K562 (cell line): ENCODE measurements around the gene BCL7B. TPM values are rescaled to one million over a fixed set of nuclear protein-coding genes. Genes with fewer than 3 reads are reported as not detected.

Source experiments
- ADNP ChIP-seq: fragments of 200-800 bp; sonication (Bioruptor generic); IDR thresholded peaks from 2 replicates; pipeline ENCODE4 v1.6.1; 2016; ENCODE audit warnings: missing genetic modification characterization, missing compliant biosample characterization
- ATF7 ChIP-seq: fragments of 450-650 bp; IDR thresholded peaks from 2 replicates; pipeline ENCODE4 v1.7.1; 2014; ENCODE audit warnings: mild to moderate bottlenecking, moderate library complexity
- CGGBP1 ChIP-seq: fragments of 250-450 bp; sonication (Bioruptor Pico); IDR thresholded peaks from 2 replicates; pipeline ENCODE4 v1.9.0; 2021; ENCODE audit warnings: mild to moderate bottlenecking
- FOXP4 ChIP-seq: sonication (generic); formaldehyde crosslinking; IDR thresholded peaks from 2 replicates; pipeline ENCODE4 v1.8.0; 2022; ENCODE audit warnings: mild to moderate bottlenecking, missing genetic modification reagents, borderline replicate concordance
- GMEB1 ChIP-seq: fragments of 250-450 bp; sonication (Bioruptor Pico); IDR thresholded peaks from 2 replicates; pipeline ENCODE4 v1.4.0; 2020; ENCODE audit warnings: mild to moderate bottlenecking
- JUN ChIP-seq, 2 experiments: sonication (generic) in 1 of 2; formaldehyde crosslinking in 1 of 2; IDR thresholded peaks; 2 replicates each; pipeline versions ENCODE4 v1.6.1 to v1.8.0; 2012 to 2022; ENCODE audit warnings: borderline replicate concordance in 2 of 2, mild to moderate bottlenecking in 2 of 2, improper control_type of control experiment in 1 of 2, low read depth in 1 of 2, low read length in 1 of 2, missing genetic modification reagents in 1 of 2
- MEIS2 ChIP-seq: fragments of 450-650 bp; IDR thresholded peaks from 2 replicates; pipeline ENCODE4 v1.6.1; 2014; ENCODE audit warnings: mild to moderate bottlenecking; ENCODE audit not compliant: partially characterized antibody
- MXI1 ChIP-seq: IDR thresholded peaks from 2 replicates; pipeline ENCODE4 v1.6.1; 2011; ENCODE audit warnings: low read depth, mild to moderate bottlenecking, improper control_type of control experiment, low read length
- MYC ChIP-seq, 2 experiments: fragments of 250-450 bp in 1 of 2; sonication (Bioruptor Pico) in 1 of 2; IDR thresholded peaks; 2 replicates each; pipeline versions ENCODE4 v1.5.1 to v1.6.1; 2012 to 2021; ENCODE audit warnings: low read depth in 2 of 2, borderline replicate concordance in 1 of 2, improper control_type of control experiment in 1 of 2, low read length in 1 of 2, mild to moderate bottlenecking in 1 of 2, moderate library complexity in 1 of 2
- NR2F6 ChIP-seq: fragments of 450-650 bp; formaldehyde crosslinking; IDR thresholded peaks from 2 replicates; pipeline ENCODE4 v1.4.0; 2020; ENCODE audit warnings: mild to moderate bottlenecking
- TCF7 ChIP-seq: sonication (generic); IDR thresholded peaks from 2 replicates; pipeline ENCODE4 v1.6.1; 2016; ENCODE audit warnings: antibody characterized with exemption, borderline replicate concordance
- ZBED1 ChIP-seq: IDR thresholded peaks from 2 replicates; pipeline ENCODE4 v1.6.1; 2014
- ZFPM2 ChIP-seq: fragments of 250-450 bp; sonication (Bioruptor Pico); IDR thresholded peaks from 2 replicates; pipeline ENCODE4 v1.5.1; 2022; ENCODE audit warnings: mild to moderate bottlenecking
- ZNF740 ChIP-seq, 3 experiments: fragments of 200-800 bp in 1 of 3; sonication (Bioruptor generic) in 1 of 3; sonication (generic) in 1 of 3; formaldehyde crosslinking in 1 of 3; IDR thresholded peaks; 2 replicates each; pipeline versions ENCODE4 v1.6.1 to v1.8.0; 2016 to 2022; ENCODE audit warnings: mild to moderate bottlenecking in 2 of 3, missing compliant biosample characterization in 2 of 3, missing genetic modification characterization in 2 of 3, missing genetic modification reagents in 1 of 3
- polyA plus RNA-seq, 8 experiments: library from polyadenylated mRNA; depleted of rRNA in 4 of 8; stranded (reverse) in 5 of 8; unstranded in 3 of 8; fragments of >200 nt; fragmentation: Nextera tagmentation in 2 of 8; fragmentation: Illumina TruSeq in 1 of 8; extraction: Ambion mirVana in 2 of 8; extraction: Trizol in 1 of 8; gene quantifications; 2 replicates each; pipeline versions ENCODE4 v1.2.1 to v1.2.3, GENCODE V29; 2011 to 2014; ENCODE audit warnings: inconsistent platforms in 1 of 8, missing spikeins in 1 of 8
- total RNA-seq, 7 experiments: library from RNA; depleted of rRNA in 6 of 7; stranded (reverse); fragments of >200 nt in 6 of 7; fragmentation: Illumina TruSeq in 2 of 7; extraction: Trizol in 2 of 7; gene quantifications; 2 replicates each; pipeline versions ENCODE4 v1.2.1 to v1.2.3, GENCODE V29; 2011 to 2021; ENCODE audit warnings: low replicate concordance in 1 of 7

The BCL7B gene
- total and polyA plus RNA-seq, 9 of the 15 experiments (the other 6 are each of a cell fraction or from before 2014, with no cell fraction given): 10.0 to 73.2 (median 32.9) TPM

- peak; percentile 60; the same call in 1 of the 2 replicates for TF ChIP-seq NR2F6 (CRISPR knock-in tag)
- peak; percentile 74 for TF ChIP-seq GMEB1
- TF ChIP-seq ADNP: no peak
- 0 out of 2 replicates have a peak, but pooled peaks have one; percentile 58 for TF ChIP-seq ZBED1
- peak; percentile 58 for TF ChIP-seq CGGBP1
- peak; percentile 38; the same call in 1 of the 2 replicates for TF ChIP-seq TCF7
- TF ChIP-seq FOXP4 (CRISPR knock-in tag): 0 out of 2 replicates have a peak, but pooled peaks have one; percentile 42
- peak; percentile 69 for TF ChIP-seq ZNF740 (CRISPR knock-in tag; IDR thresholded peaks at IDR 0.05)
- TF ChIP-seq ZNF740 (tag; IDR thresholded peaks at IDR 0.05): peak in 1 of 2 experiments; percentile 7; a peak in 1 of 4 replicates
- TF ChIP-seq ZFPM2 (CRISPR knock-in tag): no peak
- TF ChIP-seq JUN (IDR thresholded peaks at IDR 0.05; ENCODE audit: borderline replicate concordance, low read depth, low read length): no peak
- TF ChIP-seq JUN (CRISPR knock-in tag; IDR thresholded peaks at IDR 0.05; ENCODE audit: borderline replicate concordance): peak; percentile 78; the same call in 1 of the 2 replicates
- TF ChIP-seq MYC (IDR thresholded peaks at IDR 0.05; ENCODE audit: low read depth, low read length): peak; percentile 82
- peak; percentile 50; the same call in 1 of the 2 replicates for TF ChIP-seq MYC (CRISPR knock-in tag; IDR thresholded peaks at IDR 0.05; ENCODE audit: borderline replicate concordance, low read depth)
- peak; percentile 77 for TF ChIP-seq MEIS2
- TF ChIP-seq ATF7: peak; percentile 91
- no peak; the same call in 1 of the 2 replicates for TF ChIP-seq MXI1
Measured at GRCh38 chr7:73522105-73522872, 35.2 kb downstream of the BCL7B start, which contains the start of gene BAZ1B (continued).
